Measurements from ENCODE around the gene FUT8. TPM values are rescaled to one million over a fixed set of nuclear protein-coding genes. Genes with fewer than 3 reads are reported as not detected.

Gene FUT8
- total and polyA plus RNA-seq, 2 of the 8 experiments (the other 6 are each of a cell fraction or from before 2014, with no cell fraction given), result 10.5 to 25.1 TPM

DNA sequence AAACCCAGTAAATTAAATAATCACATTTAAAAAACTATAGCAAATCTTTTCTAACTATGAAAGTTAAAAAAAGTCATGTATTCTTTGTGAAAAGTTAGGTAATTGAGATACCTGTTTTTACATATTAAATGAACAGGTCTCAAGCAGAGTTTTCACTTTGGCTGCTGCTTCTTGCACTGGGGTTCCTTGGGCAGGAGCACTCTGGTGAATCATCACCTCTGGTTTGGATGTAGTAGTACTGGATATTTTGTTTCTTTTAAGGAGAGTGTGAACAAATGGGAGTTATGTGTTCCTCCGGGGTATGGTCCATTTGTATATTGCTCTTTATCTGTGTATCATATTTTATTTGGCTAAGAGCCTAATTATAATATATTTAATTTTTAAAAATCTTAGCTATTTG is 82.7 kb downstream of the FUT8 start:
- Histone ChIP-seq H2BK12ac (ENCODE audit: low read depth, low read length) (no peak overlapping the region), H4K20me1 (replicated peaks in 1 of 2; ENCODE audit: control insufficient read depth in 1 of 2, insufficient read depth in 2 of 2, low read length in 2 of 2) (no peaks in the 10 kb centered on the region), H4K8ac (ENCODE audit: extremely low read depth, insufficient read depth, low read length) (no peak overlapping the region), H3K4ac (replicated peaks; ENCODE audit: insufficient read length, low read depth, low read length) (no peak overlapping the region), H3K56ac (replicated peaks; ENCODE audit: insufficient read length, low read depth, low read length) (no peak overlapping the region), H3K4me3 (ENCODE audit: extremely low read depth in 1 of 4, insufficient read depth in 2 of 4, low read depth in 3 of 4, low read length in 4 of 4) (no peak overlapping the region), H3K4me1 (replicated peaks in 1 of 4; ENCODE audit: control insufficient read depth in 3 of 4, insufficient read depth in 4 of 4, low read length in 3 of 4) (no peaks in the 10 kb centered on the region), H3K9me3 (ENCODE audit: insufficient read depth in 2 of 2, low read depth in 1 of 2, low read length in 1 of 2) (peaks cover 0 to 4% of the 10 kb centered on the region in 2 experiments; a peak in 1 of 4 replicates), H3K4me2 (ENCODE audit: insufficient read depth in 1 of 2, low read depth in 2 of 2, low read length in 2 of 2) (no peak overlapping the region), H2BK20ac (ENCODE audit: low read length) (no peak overlapping the region), H3K36me3 (ENCODE audit: control insufficient read depth in 2 of 4, insufficient read depth in 4 of 4, low read length in 3 of 4) (no peaks in the 10 kb centered on the region), H3K79me2 (ENCODE audit: control insufficient read depth in 1 of 2, insufficient read depth in 2 of 2, low read length in 2 of 2) (no peaks in the 10 kb centered on the region; a peak in 1 of 4 replicates), H3K18ac (ENCODE audit: extremely low read depth, low read length) (no peak overlapping the region), H3K79me1 (ENCODE audit: low read depth, low read length) (no peaks in the 10 kb centered on the region), H2BK120ac (replicated peaks; ENCODE audit: low read depth, low read length) (no peak overlapping the region), H3K27ac (ENCODE audit: low read depth, low read length) (no peak overlapping the region), H4K5ac (ENCODE audit: insufficient read length, low read depth, low read length) (no peak overlapping the region), H3K23ac (ENCODE audit: insufficient read length) (no peak overlapping the region), H3K27me3 (replicated peaks in 1 of 4; ENCODE audit: control insufficient read depth in 3 of 4, extremely low read depth in 1 of 4, insufficient read depth in 3 of 4, low read length in 3 of 4) (peaks cover 0 to 1% (median 0%) of the 10 kb centered on the region in 4 experiments; a peak in 1 of 7 replicates), H2BK15ac (ENCODE audit: low read length) (no peak overlapping the region), H3K14ac (ENCODE audit: insufficient read length) (no peak overlapping the region), H4K91ac (replicated peaks; ENCODE audit: insufficient read length, low read length) (no peak overlapping the region), H2BK5ac (ENCODE audit: low read depth, low read length) (no peak overlapping the region), H2AFZ (ENCODE audit: low read length) (no peak overlapping the region), H3K23me2 (ENCODE audit: low read depth, low read length) (no peaks in the 10 kb centered on the region), H2AK5ac (ENCODE audit: low read depth, low read length) (no peak overlapping the region), H3K9ac (replicated peaks in 1 of 4; ENCODE audit: extremely low read depth in 1 of 4, low read depth in 3 of 4, low read length in 3 of 4) (no peak overlapping the region)
- ChIA-PET POLR2A (ENCODE audit: partially characterized antibody) (no interaction called here), CTCF (ENCODE audit: partially characterized antibody) (no interaction called here)
- WGBS, 2 experiments (ENCODE audit: extremely low coverage in 1 of 2, insufficient coverage in 1 of 2, insufficient read length in 1 of 2, insufficient replicate concordance in 2 of 2, low coverage in 1 of 2, low lambda C conversion rate in 2 of 2, missing lambda C conversion rate in 1 of 2), result 82% methylated on average over 1 of the region's 1 CpG; no CpG with 5 or more reads in 1 of the 2 experiments
- DNase-seq (ENCODE audit: low read depth in 1 of 2, low spot score in 2 of 2) (no peak), FAIRE-seq (no peak)
- no peak for TF ChIP-seq SUZ12 (IDR thresholded peaks at IDR 0.05; ENCODE audit: low read length)

Data from H1 (cell line).